Esophagus squamous epithelium (tissue), 4 donors: ENCODE measurements around the gene RARS1.

Experiments used
- CTCF ChIP-seq, 6 experiments: fragments of 450-650 bp in 4 of 6; fragments of 200-600 bp in 2 of 6; sonication (generic) in 2 of 6; IDR thresholded peaks; one replicate each; pipeline ENCODE4 v1.5.1; 2016 to 2019; ENCODE audit warnings: antibody characterized with exemption in 6 of 6, mild to moderate bottlenecking in 4 of 6, moderate library complexity in 4 of 6
- POLR2A ChIP-seq, 4 donors: fragments of 450-650 bp; IDR thresholded peaks; one replicate each; pipeline ENCODE4 v1.6.1; 2017; ENCODE audit warnings: antibody characterized with exemption in 4 of 4, mild to moderate bottlenecking in 4 of 4, moderate library complexity in 3 of 4

- TF ChIP-seq CTCF (IDR thresholded peaks at IDR 0.05) (no peak), POLR2A (IDR thresholded peaks at IDR 0.05) (no peak)
Observed at GRCh38 chr5:168446983-168447619, 39.2 kb upstream of the RARS1 start.
